NCI-H524 (cell line): ENCODE results near the gene SND1.

Experiments
- DNase-seq, 2 experiments: peaks; one replicate each; lab custom pipeline; 2025; lab: John Stamatoyannopoulos, UW

The SND1 gene

DNA sequence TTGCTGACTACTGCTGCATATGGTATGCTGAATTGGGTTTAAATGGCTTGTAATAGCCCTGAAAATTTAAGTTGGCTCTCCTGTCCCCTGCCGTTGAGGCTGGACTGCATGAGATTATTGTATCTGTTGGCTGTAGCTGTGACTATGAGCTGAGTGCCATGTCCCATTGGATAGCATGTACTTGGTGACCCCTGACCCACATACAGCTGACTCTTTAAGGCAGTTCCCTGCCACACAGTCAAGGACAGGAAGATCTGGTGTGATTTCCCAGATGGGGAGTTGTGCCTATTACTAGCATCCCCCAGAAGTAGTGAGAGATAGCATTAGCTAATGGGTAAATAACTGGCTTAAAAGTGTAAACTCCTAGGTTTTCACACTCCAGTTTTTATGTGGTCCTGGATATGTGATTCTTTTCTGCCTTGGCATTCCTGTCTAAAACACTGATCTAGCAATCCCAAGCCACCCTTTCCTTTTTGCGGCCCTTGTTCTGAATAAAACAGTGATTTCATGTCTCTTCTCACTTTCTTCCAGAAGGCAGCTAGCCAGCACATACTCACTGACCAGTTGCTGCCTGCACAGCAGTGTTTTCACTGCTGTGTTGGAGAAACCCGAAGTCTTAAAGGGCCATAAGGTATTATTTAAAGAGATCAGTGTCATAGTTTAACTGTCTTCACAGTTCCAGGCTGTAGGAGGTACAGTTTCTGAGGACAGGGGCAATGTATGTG lies 343.3 kb downstream of the SND1 start:
- DNase-seq, result no peak

DNA sequence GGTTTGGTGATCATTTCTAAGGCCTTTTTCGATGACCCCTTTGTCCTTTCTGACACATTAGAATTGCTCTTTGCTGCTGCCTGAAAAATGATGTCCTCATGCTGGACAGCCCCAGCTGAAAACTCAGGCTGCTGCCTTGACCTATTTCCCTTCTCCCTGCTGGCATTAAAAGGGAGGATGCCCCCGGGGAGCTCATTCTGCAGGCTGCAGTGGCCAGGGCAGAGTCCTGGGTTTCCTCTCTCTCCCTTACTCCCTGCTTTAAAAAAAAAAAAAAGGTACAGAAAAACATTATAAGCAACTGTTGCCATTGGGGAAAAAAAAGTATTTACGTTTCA lies 343.9 kb downstream of the SND1 start:
- no peak for DNase-seq

- DNase-seq, result no peak
Observed at GRCh38 chr7:127996253-127997071, 344.5 kb downstream of the SND1 start.

DNA sequence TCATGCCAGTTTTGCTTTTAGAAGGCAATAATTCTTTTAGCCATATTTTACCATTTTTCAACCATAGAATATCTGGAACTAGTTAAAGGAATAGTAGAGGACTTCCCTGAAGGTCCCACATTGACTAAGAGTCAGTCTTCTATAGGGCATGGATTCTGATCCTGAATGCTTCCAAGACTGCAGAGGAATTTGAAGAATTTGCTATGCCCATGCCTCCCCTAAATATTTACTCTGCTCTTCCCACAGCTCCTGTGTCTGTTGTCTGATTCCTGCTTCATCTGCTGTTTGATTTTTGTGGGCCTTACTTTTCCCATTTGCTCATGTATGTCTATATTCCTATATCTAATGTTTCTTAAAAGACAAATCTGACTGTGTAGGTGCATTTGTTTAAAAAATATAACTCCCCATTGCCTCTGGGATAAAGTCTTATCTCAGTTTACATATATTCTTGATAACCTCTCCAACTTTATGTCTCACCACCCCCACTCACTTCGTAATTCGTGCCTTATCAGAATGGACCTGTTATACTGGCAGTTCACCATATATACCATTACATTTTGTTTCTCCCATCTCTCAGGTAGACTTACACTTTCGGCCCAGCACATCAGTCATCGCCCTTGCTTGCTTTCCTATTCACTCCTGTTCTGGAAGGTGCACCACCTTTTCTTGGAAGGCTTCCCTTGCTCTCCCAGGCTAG lies 345.4 kb downstream of the SND1 start:
- DNase-seq, result no peak

DNA sequence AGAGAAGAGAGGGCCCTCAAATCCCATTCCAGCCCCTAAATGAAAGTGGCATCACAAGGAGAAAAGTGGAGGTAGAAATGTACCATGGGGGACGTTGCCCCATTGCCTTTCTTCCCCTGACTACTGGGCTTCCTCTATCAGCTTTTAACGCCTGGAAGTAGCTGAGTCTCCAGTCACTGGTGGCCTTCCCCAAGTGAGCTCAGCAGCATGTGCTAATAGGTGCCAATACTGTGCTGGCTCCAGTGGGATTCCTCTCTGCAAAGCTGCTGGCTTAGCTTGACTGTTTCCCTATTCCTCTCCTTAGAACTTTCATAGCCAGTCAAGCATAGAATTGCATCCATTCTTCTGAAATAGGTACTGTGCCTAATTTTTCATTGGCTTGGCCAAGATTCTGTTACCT lies 346.7 kb downstream of the SND1 start:
- DNase-seq, result no peak

DNA sequence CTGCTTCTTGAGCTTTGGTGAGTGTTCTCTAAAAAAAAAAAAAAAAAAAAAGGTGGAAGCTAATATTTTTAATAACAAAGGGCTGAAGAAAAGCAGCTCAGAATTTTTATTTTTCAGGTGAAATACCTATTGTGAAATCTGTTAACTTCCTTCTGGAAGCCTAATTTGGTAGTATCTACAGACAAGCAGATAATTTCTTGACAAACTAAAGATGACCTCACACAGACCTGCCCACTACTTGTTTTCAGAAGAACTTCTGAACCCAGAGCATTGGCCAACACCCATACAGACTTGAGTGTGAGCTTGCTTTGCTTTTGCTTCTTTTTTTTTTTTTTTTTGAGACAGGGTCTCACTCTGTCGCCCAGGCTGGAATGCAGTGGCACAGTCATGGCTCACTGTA lies 348.1 kb downstream of the SND1 start:
- no peak for DNase-seq

- DNase-seq, result no peak
Observed at GRCh38 chr7:128000854-128001265, 348.9 kb downstream of the SND1 start.

DNA sequence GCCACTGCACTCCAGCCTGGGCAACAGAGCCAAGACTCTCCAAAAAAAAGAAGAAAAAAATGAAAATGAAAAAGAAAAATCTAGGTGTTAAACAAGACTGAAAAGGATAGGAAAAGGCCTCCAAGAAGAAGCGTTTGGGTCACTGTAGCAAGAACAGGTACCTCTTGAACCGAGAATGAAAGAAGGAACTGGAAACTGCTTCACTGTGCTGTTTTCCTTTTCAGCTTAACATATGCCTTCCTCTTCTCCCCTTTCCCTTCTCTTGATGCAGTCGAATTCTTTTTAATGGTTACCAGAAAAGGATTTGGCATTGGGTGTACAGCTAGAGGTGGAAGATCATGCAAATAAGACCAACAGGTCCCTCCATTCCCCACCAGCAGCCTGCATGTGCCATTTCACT lies 351.2 kb downstream of the SND1 start:
- no peak for DNase-seq

DNA sequence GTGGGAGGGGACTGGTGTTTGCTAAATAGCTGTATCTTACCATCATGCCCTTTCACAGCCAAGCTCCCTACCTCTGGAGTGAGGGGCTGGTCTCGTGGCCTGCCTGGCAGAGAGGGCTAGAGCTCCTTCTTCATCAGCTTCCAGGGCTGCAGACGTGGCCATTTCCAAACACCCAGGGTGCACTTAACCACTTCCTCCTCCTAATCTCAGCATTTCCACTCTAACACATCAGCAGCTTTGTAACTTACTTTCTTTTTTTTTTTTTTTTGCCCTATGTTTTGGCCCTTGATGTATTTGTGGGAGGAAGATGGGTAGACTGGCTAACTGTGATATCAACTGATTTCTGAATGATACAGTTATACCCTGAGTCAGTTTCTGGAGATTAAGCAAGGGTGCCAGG lies 351.8 kb downstream of the SND1 start:
- DNase-seq, result no peak

DNA sequence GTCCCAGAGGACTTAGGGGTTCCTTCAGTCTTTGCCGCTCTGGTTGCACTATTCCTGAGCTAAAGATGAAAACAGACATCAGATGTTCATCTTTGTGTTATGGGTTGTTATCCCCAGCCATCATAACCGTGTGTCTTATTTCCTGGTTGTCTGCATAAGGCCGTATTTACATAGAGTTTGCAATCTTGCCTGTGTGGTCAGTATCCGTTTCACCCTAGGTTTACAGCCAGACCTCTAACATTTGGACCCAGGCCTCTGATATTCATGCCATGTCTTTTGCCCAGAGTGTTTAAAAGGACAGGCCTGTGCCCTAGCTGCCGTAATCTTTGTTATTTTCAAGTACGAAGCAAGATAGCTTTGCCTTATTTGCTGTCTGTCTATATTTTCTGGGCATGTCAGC lies 352.6 kb downstream of the SND1 start:
- no peak for DNase-seq

GRCh38 chr7:128005117-128005516 lies 353.1 kb downstream of the SND1 start:
- peak in 1 of 2 experiments; percentile 62 for DNase-seq

DNA sequence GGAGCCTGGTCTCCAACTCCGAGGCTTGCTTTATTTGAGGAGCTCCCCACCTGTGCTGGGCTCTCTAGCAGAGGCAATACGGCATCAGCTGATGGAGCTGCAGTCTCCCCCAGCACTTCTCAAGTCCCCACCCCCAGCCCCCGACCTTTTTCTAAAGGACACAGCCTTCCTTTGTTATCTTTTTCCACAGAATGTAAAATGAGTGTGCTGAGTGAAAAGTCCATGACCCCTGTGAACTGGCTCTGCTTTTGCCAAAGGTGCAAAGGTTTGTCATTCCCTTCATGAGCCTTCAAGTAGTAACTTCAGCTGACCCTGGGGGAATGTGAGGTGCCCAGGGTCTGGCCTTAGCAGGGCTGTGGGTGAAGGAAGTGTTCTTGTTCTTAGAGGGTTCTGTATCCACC lies 353.8 kb downstream of the SND1 start:
- no peak for DNase-seq

DNA sequence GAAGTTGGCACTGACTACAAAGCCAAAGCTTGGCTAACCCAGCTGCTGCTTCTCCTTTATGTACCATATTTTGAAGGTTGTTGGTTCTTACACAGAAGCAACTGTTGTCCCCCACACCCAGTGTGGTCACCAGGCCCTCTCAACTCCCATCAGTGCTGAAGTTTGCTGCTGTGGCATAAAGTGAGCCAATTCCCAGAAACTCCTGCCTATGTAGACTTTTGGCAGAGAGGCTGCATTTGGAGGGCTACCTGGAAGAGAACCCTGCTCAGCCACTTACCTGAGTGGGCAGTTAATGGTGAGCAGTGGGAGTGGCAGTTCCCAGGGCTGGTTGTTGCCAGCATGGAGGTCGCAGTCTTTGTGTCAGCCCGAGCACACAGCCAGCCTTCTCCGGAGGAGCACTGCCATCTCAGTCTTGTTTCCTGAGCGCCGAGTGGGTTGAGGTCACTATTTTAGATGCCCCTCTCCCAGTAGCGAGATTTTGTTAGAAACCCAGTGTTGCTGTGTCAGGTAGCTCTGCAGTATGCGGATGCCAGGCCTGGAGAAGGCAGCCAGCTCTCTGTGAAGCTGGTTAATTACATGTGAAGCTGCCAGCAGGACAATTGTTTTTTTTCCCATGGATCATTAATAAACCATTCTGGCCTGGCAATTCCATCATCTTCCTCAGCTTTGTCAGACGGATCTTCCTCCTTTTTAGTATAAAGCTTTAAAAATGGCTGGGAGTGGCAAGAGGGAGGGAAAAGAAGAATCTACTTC lies 354.7 kb downstream of the SND1 start:
- DNase-seq, result no peak

GRCh38 chr7:128007303-128007680 lies 355.3 kb downstream of the SND1 start:
- DNase-seq, result no peak

- DNase-seq, result no peak
Observed at GRCh38 chr7:128008141-128008540, 356.1 kb downstream of the SND1 start.

GRCh38 chr7:128008744-128009143 lies 356.8 kb downstream of the SND1 start:
- DNase-seq, result no peak

- DNase-seq, result peak; percentile 10 to 22
Observed at GRCh38 chr7:128010391-128011127, 358.6 kb downstream of the SND1 start.

DNA sequence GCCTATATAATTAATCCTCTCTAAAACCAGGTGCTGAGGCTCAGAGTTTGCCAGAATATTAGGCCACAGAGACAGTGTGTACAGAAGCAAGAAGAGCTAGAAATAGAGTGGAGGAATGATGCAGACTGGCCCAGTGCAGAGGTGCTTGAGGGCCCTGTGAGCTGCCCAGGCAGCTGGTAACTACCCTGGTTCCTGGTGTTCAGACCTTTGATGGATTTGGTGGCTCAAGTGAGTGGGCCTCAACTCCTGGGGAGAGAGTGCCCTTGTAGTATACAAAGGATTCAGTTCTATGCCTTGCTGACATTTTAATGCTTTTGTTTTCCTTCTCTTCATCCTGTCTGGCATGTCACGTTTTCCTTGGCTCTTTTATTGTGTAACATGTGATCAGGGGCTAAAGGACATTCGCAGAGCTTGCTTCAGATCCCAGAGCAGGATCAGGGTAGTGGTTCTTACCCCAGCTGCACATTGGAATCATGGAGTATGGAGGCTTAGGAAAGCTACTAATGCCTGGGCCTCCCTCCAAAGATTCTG lies 359.2 kb downstream of the SND1 start:
- no peak for DNase-seq

DNA sequence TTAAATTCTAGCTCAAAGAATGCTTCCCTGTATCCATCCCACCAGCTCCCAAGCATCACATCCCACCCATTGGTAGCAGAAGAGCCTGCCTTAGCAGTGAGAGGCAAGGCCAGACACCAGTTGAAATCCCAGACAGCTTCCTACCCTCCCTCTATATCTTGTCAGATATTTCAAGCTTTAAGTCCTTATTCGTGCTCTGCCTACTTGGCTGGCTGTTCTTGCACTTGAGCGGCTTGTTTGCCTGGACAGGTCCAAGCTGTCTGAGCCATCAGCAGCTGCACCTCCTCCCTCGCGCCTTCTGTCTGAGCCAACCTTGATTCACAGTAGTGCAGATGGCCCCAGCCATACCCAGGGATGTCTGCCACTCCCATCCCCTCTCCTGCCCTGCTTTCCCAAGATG lies 362.8 kb downstream of the SND1 start:
- DNase-seq, result peak; percentile 88 to 96

DNA sequence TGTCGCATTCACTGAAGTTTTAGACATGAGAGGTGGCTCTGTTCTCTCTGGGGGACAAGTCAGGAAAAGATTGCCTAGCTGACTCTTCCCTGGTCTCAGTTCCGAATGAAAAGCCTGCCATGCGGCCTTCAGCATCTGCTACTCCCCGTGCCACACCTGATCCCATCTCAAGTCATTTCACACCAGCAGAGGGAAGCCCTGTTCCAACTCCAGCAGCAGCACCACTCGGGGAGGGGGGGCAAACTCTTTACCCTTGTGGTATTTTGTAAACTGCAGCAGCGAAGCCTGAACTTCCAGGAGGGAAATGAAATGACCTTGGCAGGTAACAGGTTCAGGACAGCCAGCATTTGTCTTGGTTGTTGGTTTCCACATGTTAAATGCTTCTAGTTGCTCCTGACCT lies 365.5 kb downstream of the SND1 start:
- DNase-seq, result peak; percentile 37 to 54
